SK-N-SH (cell line): Measurements from ENCODE around the gene TMCO2.

Experiments
- ELF1 ChIP-seq: IDR thresholded peaks from 2 replicates; pipeline ENCODE4 v1.4.0; 2012
- EP300 ChIP-seq, 2 experiments: IDR thresholded peaks; 2 replicates each; pipeline versions ENCODE4 v1.4.0 to v1.6.1; 2012; ENCODE audit warnings: borderline replicate concordance in 1 of 2, low read depth in 1 of 2, low read length in 1 of 2
- EZH2phosphoT487 ChIP-seq: fragments of 200-600 bp; sonication (generic); IDR thresholded peaks from 2 replicates; pipeline ENCODE4 v1.6.1; 2017; ENCODE audit warnings: low read depth, mixed run types, mild to moderate bottlenecking, antibody characterized with exemption, moderate library complexity, borderline replicate concordance
- GABPA ChIP-seq: IDR thresholded peaks from 2 replicates; pipeline ENCODE4 v1.4.0; 2012; ENCODE audit warnings: low read depth, mild to moderate bottlenecking
- POLR2AphosphoS5 ChIP-seq: IDR thresholded peaks from 2 replicates; pipeline ENCODE4 v1.6.1; 2012; ENCODE audit warnings: low read depth, low read length
- TCF12 ChIP-seq: IDR thresholded peaks from 2 replicates; pipeline ENCODE4 v1.4.0; 2012
- TEAD4 ChIP-seq: IDR thresholded peaks from 2 replicates; pipeline ENCODE4 v1.4.0; 2012; ENCODE audit warnings: mild to moderate bottlenecking, borderline replicate concordance; ENCODE audit not compliant: insufficient read depth
- YY1 ChIP-seq: IDR thresholded peaks from 2 replicates; pipeline ENCODE4 v1.4.0; 2012; ENCODE audit warnings: low read depth, mild to moderate bottlenecking
- TF ChIP-seq, protein P1 (sequence below): IDR thresholded peaks from 2 replicates; pipeline ENCODE4 v1.6.1; 2012; ENCODE audit warnings: mild to moderate bottlenecking, low read depth, low read length, moderate library complexity
- TF ChIP-seq, protein P2 (sequence below): fragments of 200-600 bp; sonication (generic); IDR thresholded peaks from 2 replicates; pipeline ENCODE4 v1.6.1; 2017; ENCODE audit warnings: antibody characterized with exemption, mild to moderate bottlenecking, moderate library complexity
- TF ChIP-seq, protein P3 (sequence below): fragments of 150-350 bp; IDR thresholded peaks from 2 replicates; pipeline ENCODE4 v1.6.1; 2017; ENCODE audit warnings: antibody characterized with exemption, low read length, low read depth, borderline replicate concordance
- TF ChIP-seq, protein P4 (sequence below): IDR thresholded peaks from 2 replicates; pipeline ENCODE4 v1.4.0; 2012; ENCODE audit warnings: low read depth

DNA sequence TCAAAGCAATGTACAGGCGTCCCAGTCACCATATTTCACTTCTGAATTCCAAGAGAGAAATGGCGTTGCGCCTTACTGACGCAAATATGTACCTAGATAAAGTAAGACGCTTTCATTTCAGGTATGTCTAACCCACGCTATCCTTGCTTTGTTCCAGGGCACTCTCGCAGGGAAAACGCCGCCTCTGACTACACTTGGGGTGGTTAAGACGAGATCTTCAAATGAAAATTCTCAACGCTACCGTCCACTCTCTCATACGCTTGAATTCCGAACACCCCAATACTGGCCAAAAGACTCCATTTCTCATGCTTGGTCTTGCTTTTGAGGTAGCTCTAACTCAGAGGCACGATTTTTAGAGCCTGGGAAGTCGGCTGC lies 9.6 kb downstream of the TMCO2 start:
- TF ChIP-seq ELF1 (no peak), GABPA (no peak), EP300 (IDR thresholded peaks at IDR 0.05; ENCODE audit: borderline replicate concordance in 1 of 2, low read depth in 1 of 2, low read length in 1 of 2) (no peak), EZH2phosphoT487 (no peak), POLR2AphosphoS5 (no peak), TEAD4 (no peak), TCF12 (no peak), YY1 (no peak)
- TF ChIP-seq, protein P1, sequence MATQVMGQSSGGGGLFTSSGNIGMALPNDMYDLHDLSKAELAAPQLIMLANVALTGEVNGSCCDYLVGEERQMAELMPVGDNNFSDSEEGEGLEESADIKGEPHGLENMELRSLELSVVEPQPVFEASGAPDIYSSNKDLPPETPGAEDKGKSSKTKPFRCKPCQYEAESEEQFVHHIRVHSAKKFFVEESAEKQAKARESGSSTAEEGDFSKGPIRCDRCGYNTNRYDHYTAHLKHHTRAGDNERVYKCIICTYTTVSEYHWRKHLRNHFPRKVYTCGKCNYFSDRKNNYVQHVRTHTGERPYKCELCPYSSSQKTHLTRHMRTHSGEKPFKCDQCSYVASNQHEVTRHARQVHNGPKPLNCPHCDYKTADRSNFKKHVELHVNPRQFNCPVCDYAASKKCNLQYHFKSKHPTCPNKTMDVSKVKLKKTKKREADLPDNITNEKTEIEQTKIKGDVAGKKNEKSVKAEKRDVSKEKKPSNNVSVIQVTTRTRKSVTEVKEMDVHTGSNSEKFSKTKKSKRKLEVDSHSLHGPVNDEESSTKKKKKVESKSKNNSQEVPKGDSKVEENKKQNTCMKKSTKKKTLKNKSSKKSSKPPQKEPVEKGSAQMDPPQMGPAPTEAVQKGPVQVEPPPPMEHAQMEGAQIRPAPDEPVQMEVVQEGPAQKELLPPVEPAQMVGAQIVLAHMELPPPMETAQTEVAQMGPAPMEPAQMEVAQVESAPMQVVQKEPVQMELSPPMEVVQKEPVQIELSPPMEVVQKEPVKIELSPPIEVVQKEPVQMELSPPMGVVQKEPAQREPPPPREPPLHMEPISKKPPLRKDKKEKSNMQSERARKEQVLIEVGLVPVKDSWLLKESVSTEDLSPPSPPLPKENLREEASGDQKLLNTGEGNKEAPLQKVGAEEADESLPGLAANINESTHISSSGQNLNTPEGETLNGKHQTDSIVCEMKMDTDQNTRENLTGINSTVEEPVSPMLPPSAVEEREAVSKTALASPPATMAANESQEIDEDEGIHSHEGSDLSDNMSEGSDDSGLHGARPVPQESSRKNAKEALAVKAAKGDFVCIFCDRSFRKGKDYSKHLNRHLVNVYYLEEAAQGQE = no peak
- TF ChIP-seq, protein P2, sequence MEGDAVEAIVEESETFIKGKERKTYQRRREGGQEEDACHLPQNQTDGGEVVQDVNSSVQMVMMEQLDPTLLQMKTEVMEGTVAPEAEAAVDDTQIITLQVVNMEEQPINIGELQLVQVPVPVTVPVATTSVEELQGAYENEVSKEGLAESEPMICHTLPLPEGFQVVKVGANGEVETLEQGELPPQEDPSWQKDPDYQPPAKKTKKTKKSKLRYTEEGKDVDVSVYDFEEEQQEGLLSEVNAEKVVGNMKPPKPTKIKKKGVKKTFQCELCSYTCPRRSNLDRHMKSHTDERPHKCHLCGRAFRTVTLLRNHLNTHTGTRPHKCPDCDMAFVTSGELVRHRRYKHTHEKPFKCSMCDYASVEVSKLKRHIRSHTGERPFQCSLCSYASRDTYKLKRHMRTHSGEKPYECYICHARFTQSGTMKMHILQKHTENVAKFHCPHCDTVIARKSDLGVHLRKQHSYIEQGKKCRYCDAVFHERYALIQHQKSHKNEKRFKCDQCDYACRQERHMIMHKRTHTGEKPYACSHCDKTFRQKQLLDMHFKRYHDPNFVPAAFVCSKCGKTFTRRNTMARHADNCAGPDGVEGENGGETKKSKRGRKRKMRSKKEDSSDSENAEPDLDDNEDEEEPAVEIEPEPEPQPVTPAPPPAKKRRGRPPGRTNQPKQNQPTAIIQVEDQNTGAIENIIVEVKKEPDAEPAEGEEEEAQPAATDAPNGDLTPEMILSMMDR = no peak
- TF ChIP-seq, protein P3, sequence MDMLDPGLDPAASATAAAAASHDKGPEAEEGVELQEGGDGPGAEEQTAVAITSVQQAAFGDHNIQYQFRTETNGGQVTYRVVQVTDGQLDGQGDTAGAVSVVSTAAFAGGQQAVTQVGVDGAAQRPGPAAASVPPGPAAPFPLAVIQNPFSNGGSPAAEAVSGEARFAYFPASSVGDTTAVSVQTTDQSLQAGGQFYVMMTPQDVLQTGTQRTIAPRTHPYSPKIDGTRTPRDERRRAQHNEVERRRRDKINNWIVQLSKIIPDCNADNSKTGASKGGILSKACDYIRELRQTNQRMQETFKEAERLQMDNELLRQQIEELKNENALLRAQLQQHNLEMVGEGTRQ = no peak
- TF ChIP-seq, protein P4, sequence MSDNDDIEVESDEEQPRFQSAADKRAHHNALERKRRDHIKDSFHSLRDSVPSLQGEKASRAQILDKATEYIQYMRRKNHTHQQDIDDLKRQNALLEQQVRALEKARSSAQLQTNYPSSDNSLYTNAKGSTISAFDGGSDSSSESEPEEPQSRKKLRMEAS = no peak
